GM12878 (cell line): ENCODE results near the gene LIMCH1. TPM values are rescaled to one million over a fixed set of nuclear protein-coding genes. Genes with fewer than 3 reads are reported as not detected.

Source experiments
- ATAC-seq: fragments of 200-7000 bp; cut with Tn5 transposase; 3 replicates; pipeline ENCODE4 v1.9.1; 2020; ENCODE audit warnings: mild to moderate bottlenecking, moderate library complexity
- BruUV-seq: library from RNA; stranded (reverse); fragments of 400-500 nt; replicated peaks from 2 replicates; lab custom pipeline; 2021; lab: Mats Ljungman, UMichigan
- CTCF ChIA-PET: fragments of 300-600 bp; sonication (Branson Sonifier 250); formaldehyde crosslinking; extraction: SDS; loops from one replicate; lab custom pipeline; 2021; ENCODE audit warnings: inconsistent platforms; lab: Yijun Ruan, JAX
- POLR2A ChIA-PET: fragments of 350-600 bp; formaldehyde crosslinking; extraction: SDS; loops from one replicate; lab custom pipeline; 2021; ENCODE audit warnings: inconsistent platforms; lab: Charles Lee
- RAD21 ChIA-PET: fragments of 300-600 bp; sonication (Branson Sonifier 250); formaldehyde crosslinking; loops from one replicate; lab custom pipeline; 2023; ENCODE audit warnings: antibody characterized with exemption; ENCODE audit not compliant: unreplicated experiment; lab: Charles Lee
- SMC1A ChIA-PET: fragments of 300-600 bp; sonication (Branson Sonifier 250); formaldehyde crosslinking; loops from one replicate; lab custom pipeline; 2023; ENCODE audit not compliant: unreplicated experiment, uncharacterized antibody; lab: Charles Lee
- DNase-seq: peaks from one replicate; pipeline ENCODE4 v3.0.0-alpha.2; 2011; ENCODE audit warnings: low read depth, low spot score
- FAIRE-seq: peaks from 3 replicates; lab custom pipeline; 2011; peaks lifted over from hg19 to GRCh38; lab: Jason Lieb, UNC
- H2AFZ ChIP-seq: 2 replicates; pipeline ENCODE4 v1.6.0; 2011; ENCODE audit warnings: low read depth, low read length, control low read depth; ENCODE audit not compliant: control insufficient read depth
- H3K27ac ChIP-seq: 2 replicates; pipeline ENCODE4 v1.5.1; 2011; ENCODE audit warnings: control low read depth; ENCODE audit not compliant: control insufficient read depth, insufficient read depth
- H3K27me3 ChIP-seq, 2 experiments: replicated peaks in 1 of 2; 2 replicates each; pipeline versions ENCODE4 v1.6.0 to v1.6.1; 2011; ENCODE audit warnings: low read length in 1 of 2; ENCODE audit not compliant: control insufficient read depth in 2 of 2, insufficient read depth in 2 of 2
- H3K36me3 ChIP-seq, 2 experiments: 2 replicates each; pipeline ENCODE4 v1.5.1; 2011; ENCODE audit warnings: low read length in 1 of 2; ENCODE audit not compliant: control insufficient read depth in 2 of 2, insufficient read depth in 2 of 2
- H3K4me1 ChIP-seq: 2 replicates; pipeline ENCODE4 v1.6.1; 2011; ENCODE audit warnings: mild to moderate bottlenecking, low read length, moderate library complexity, mixed read lengths; ENCODE audit not compliant: control insufficient read depth, insufficient read depth
- H3K4me2 ChIP-seq: 2 replicates; pipeline ENCODE4 v1.6.0; 2011; ENCODE audit warnings: control low read depth; ENCODE audit not compliant: control insufficient read depth, insufficient read depth
- H3K4me3 ChIP-seq: fragments of 200-600 bp; sonication (generic); 2 replicates; pipeline ENCODE4 v1.5.1; 2016
- H3K79me2 ChIP-seq: 2 replicates; pipeline ENCODE4 v1.6.0; 2011; ENCODE audit warnings: low read length; ENCODE audit not compliant: control insufficient read depth, insufficient read depth
- H3K9ac ChIP-seq: 2 replicates; pipeline ENCODE4 v1.8.0; 2011; ENCODE audit warnings: low read length, control low read depth, mixed read lengths; ENCODE audit not compliant: control insufficient read depth, insufficient read depth
- H3K9me3 ChIP-seq: replicated peaks from 3 replicates; pipeline ENCODE4 v1.5.1; 2011; ENCODE audit warnings: mild to moderate bottlenecking, low read length; ENCODE audit not compliant: control insufficient read depth, insufficient read depth
- H4K20me1 ChIP-seq: 2 replicates; pipeline ENCODE4 v1.6.0; 2011; ENCODE audit not compliant: control insufficient read depth, insufficient read depth
- FOS ChIP-seq: IDR thresholded peaks from 3 replicates; pipeline ENCODE4 v1.6.1; 2011; ENCODE audit warnings: borderline replicate concordance; ENCODE audit not compliant: insufficient read length; ENCODE audit errors: extremely low read depth
- GATAD2B ChIP-seq: fragments of 450-650 bp; conservative IDR thresholded peaks from 2 replicates; pipeline ENCODE4 v1.6.1; 2017; ENCODE audit warnings: low read depth, mild to moderate bottlenecking, moderate library complexity
- NFYA ChIP-seq: IDR thresholded peaks from 2 replicates; pipeline ENCODE4 v1.6.1; 2011; ENCODE audit warnings: low read depth, mild to moderate bottlenecking, low read length, improper control_type of control experiment, borderline replicate concordance
- NR2F1 ChIP-seq: fragments of 450-650 bp; conservative IDR thresholded peaks from 2 replicates; pipeline ENCODE4 v1.6.1; 2017; ENCODE audit warnings: mild to moderate bottlenecking
- TAF1 ChIP-seq: IDR thresholded peaks from 2 replicates; pipeline ENCODE4 v1.6.1; 2011; ENCODE audit warnings: mild to moderate bottlenecking, low read depth, low read length, borderline replicate concordance
- WRNIP1 ChIP-seq: IDR thresholded peaks from 2 replicates; pipeline ENCODE4 v1.6.1; 2011; ENCODE audit warnings: low read depth, low read length, improper control_type of control experiment, borderline replicate concordance
- ZBED1 ChIP-seq: IDR thresholded peaks from 2 replicates; pipeline ENCODE4 v1.6.1; 2016; ENCODE audit warnings: borderline replicate concordance
- WGBS: methylation state at CpG from one replicate; pipeline ENCODE4 v1.1.6; 2016; ENCODE audit warnings: low lambda C conversion rate; ENCODE audit not compliant: insufficient replicate concordance, insufficient coverage; ENCODE audit errors: missing lambda C conversion rate; 5-methylcytosine and 5-hydroxymethylcytosine counted together
- in situ Hi-C: fragments of 300-500 bp; cut with MboI; formaldehyde crosslinking; loops from 9 replicates; pipeline ENCODE4 v1.14.3; 2018; ENCODE audit warnings: mixed read lengths
- intact Hi-C: fragments of 100-400 bp; cut with micrococcal nuclease; formaldehyde crosslinking; loops from one replicate; pipeline ENCODE4 v1.14.2; 2022; ENCODE audit not compliant: unreplicated experiment
- polyA plus RNA-seq, 11 experiments: library from polyadenylated mRNA; depleted of rRNA in 4 of 11; unstranded in 6 of 11; stranded (reverse) in 5 of 11; fragments of >200 nt; fragmentation: Nextera tagmentation in 4 of 11; fragmentation: Illumina TruSeq in 1 of 11; extraction: Ambion mirVana in 4 of 11; extraction: Trizol in 1 of 11; gene quantifications; 1 replicate in 1 of 11; 2 replicates in 10 of 11; pipeline versions ENCODE4 v1.2.1 to v1.2.3, GENCODE V29; 2011 to 2016; ENCODE audit warnings: inconsistent platforms in 2 of 11, missing spikeins in 2 of 11, low read depth in 1 of 11
- total RNA-seq, 4 experiments: library from RNA; depleted of rRNA in 3 of 4; stranded (reverse); fragments of >200 nt in 3 of 4; fragmentation: Illumina TruSeq in 1 of 4; extraction: Trizol in 1 of 4; gene quantifications; 2 replicates each; pipeline versions ENCODE4 v1.2.1 to v1.2.3, GENCODE V29; 2013 to 2021
- TF ChIP-seq, protein P1 (sequence below): fragments of 450-650 bp; IDR thresholded peaks from 2 replicates; pipeline ENCODE4 v1.6.1; 2016; ENCODE audit warnings: mild to moderate bottlenecking

LIMCH1 gene
- total and polyA plus RNA-seq, 10 of the 15 experiments (the other 5 are each of a cell fraction or from before 2014, with no cell fraction given) = 0.07 to 0.15 TPM; not detected in 8

DNA sequence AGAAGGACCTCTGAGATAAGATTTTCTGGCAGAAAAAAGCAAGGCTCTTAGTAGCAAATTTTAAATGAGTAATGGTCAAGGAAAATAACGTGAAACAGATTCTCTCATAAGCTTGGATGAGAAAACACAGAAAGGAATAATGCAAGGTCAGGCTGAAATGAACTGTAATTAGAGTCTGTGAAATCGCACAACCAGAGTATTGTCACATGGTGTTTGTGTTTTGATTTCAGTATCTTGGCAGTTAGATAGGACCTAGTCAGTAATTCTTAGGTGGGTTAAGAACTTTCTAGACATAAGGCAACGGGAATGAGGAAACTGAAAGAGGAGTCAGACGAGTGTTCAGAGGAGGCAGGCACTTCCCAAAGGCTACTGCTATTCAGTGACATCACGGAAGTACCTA, 34.6 kb downstream of the LIMCH1 start:
- 20% methylated on average over 5 of the region's 5 CpGs for WGBS
- no TSS peak for BruUV-seq
- DNase-seq (no peak), ATAC-seq (no peak)
- no peaks in the 10 kb centered on the region for H3K36me3 ChIP-seq
- H3K4me2 ChIP-seq = no peak overlapping the region
- no peak for TF ChIP-seq NR2F1
- no peak for TF ChIP-seq FOS
- TF ChIP-seq, protein P1, sequence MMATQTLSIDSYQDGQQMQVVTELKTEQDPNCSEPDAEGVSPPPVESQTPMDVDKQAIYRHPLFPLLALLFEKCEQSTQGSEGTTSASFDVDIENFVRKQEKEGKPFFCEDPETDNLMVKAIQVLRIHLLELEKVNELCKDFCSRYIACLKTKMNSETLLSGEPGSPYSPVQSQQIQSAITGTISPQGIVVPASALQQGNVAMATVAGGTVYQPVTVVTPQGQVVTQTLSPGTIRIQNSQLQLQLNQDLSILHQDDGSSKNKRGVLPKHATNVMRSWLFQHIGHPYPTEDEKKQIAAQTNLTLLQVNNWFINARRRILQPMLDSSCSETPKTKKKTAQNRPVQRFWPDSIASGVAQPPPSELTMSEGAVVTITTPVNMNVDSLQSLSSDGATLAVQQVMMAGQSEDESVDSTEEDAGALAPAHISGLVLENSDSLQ = no peak
- no peak for TF ChIP-seq GATAD2B
- TF ChIP-seq TAF1 = no peak
- TF ChIP-seq ZBED1 = no peak
- no peak for TF ChIP-seq NFYA
- TF ChIP-seq, all 136 proteins: peak for 0
- Histone ChIP-seq H3K9me3 (no peaks in the 10 kb centered on the region), H3K9ac (no peak overlapping the region), H3K27me3 (peaks cover 0 to 3% of the 10 kb centered on the region in 2 experiments; a peak in 2 of 4 replicates), H3K27ac (no peak overlapping the region), H2AFZ (no peak overlapping the region), H3K4me1 (no peaks in the 10 kb centered on the region), H3K79me2 (no peaks in the 10 kb centered on the region), H3K4me3 (no peak overlapping the region), H4K20me1 (no peaks in the 10 kb centered on the region)
- ChIA-PET RAD21 (no interaction called here), POLR2A (no interaction called here), SMC1A (no interaction called here), CTCF (no interaction called here)
- intact Hi-C loops (no loop called here), in situ Hi-C loops (no loop called here)
- FAIRE-seq = no peak

DNA sequence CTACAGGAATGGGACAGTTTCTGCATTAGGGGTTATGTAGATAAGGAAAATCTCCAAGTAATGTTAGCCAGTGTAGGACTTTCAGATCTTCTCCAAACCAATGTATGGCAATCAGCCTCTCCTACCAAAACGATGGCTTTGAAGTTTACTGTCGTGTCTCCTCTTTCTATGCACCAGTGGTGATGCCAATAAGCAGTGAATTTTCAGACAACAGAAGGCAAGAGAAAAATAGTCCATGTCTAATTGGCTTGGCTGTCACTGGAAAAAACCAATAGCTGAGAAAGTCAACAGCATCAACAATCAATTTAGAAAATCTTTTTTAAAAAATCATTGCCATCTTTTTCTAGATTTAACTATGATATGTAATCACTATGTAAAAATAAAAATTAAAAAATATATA, 35.0 kb downstream of the LIMCH1 start:
- Histone ChIP-seq H3K36me3 (no peaks in the 10 kb centered on the region), H3K9me3 (no peaks in the 10 kb centered on the region), H3K4me2 (no peak overlapping the region), H4K20me1 (no peaks in the 10 kb centered on the region), H3K27me3 (peaks cover 0 to 3% of the 10 kb centered on the region in 2 experiments; a peak in 2 of 4 replicates), H3K4me1 (no peaks in the 10 kb centered on the region), H3K4me3 (no peak overlapping the region), H3K79me2 (no peaks in the 10 kb centered on the region), H2AFZ (no peak overlapping the region), H3K9ac (no peak overlapping the region), H3K27ac (no peak overlapping the region)
- ChIA-PET SMC1A (no interaction called here), RAD21 (no interaction called here), POLR2A (no interaction called here), CTCF (no interaction called here)
- intact Hi-C loops (no loop called here), in situ Hi-C loops (no loop called here)
- BruUV-seq = no TSS peak
- FAIRE-seq = no peak
- TF ChIP-seq WRNIP1 = no peak
- no peak for ATAC-seq
- 0% methylated on average over 2 of the region's 2 CpGs for WGBS
- DNase-seq = no peak
